Nephron progenitor cell (in vitro differentiated cells): ENCODE results near the gene SLC5A9.

Experiments
- DNase-seq: peaks from one replicate; pipeline ENCODE4 v3.0.0; 2021
- H3K27ac Mint-ChIP-seq: 2 replicates; pipeline ENCODE4 v1.8.0; 2021; ENCODE audit warnings: mild to moderate bottlenecking, moderate library complexity, mixed read lengths
- H3K27me3 Mint-ChIP-seq: 2 replicates; pipeline ENCODE4 v1.8.0; 2021; ENCODE audit warnings: mild to moderate bottlenecking, low read depth, mixed read lengths; ENCODE audit not compliant: poor library complexity
- H3K36me3 Mint-ChIP-seq: 2 replicates; pipeline ENCODE4 v1.8.0; 2021; ENCODE audit warnings: low read depth, mixed read lengths
- H3K4me1 Mint-ChIP-seq: 2 replicates; pipeline ENCODE4 v1.8.0; 2021; ENCODE audit warnings: mixed read lengths
- H3K4me3 Mint-ChIP-seq: 2 replicates; pipeline ENCODE4 v1.8.0; 2021; ENCODE audit warnings: mild to moderate bottlenecking, moderate library complexity, mixed read lengths
- H3K9me3 Mint-ChIP-seq: 2 replicates; pipeline ENCODE4 v1.8.0; 2021; ENCODE audit warnings: mild to moderate bottlenecking, moderate library complexity, mixed read lengths
- TF ChIP-seq, protein P1 (sequence below): fragments of 200-600 bp; sonication (generic); IDR thresholded peaks from 2 replicates; pipeline ENCODE4 v1.5.0; 2021; ENCODE audit warnings: antibody characterized with exemption

Gene SLC5A9

DNA sequence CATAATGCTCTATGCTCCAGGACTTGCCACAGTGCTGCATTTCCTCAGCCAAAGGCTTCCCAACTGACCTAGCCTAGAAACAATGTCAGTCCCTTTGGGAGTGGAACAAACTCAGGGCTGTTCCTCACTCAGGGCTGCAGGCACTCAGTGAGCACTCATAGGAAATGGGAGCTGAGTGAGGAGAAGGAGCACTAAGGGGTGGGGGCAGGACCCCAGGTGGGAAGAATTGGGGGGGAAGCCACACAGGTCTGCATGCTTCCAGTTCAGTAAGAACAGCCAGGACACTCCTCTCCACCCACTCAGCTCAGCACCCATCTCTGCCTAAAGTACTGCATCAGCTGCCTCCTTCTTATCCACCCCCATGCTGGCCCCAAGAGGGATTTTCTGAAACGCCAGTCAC, 7.3 kb upstream of the SLC5A9 start:
- Mint-ChIP-seq H3K4me1 (peaks cover 9% of the 10 kb centered on the region), H3K4me3 (no peak overlapping the region), H3K27ac (no peak overlapping the region), H3K27me3 (peaks cover 5% of the 10 kb centered on the region), H3K36me3 (no peaks in the 10 kb centered on the region), H3K9me3 (no peaks in the 10 kb centered on the region)
- TF ChIP-seq, protein P1, sequence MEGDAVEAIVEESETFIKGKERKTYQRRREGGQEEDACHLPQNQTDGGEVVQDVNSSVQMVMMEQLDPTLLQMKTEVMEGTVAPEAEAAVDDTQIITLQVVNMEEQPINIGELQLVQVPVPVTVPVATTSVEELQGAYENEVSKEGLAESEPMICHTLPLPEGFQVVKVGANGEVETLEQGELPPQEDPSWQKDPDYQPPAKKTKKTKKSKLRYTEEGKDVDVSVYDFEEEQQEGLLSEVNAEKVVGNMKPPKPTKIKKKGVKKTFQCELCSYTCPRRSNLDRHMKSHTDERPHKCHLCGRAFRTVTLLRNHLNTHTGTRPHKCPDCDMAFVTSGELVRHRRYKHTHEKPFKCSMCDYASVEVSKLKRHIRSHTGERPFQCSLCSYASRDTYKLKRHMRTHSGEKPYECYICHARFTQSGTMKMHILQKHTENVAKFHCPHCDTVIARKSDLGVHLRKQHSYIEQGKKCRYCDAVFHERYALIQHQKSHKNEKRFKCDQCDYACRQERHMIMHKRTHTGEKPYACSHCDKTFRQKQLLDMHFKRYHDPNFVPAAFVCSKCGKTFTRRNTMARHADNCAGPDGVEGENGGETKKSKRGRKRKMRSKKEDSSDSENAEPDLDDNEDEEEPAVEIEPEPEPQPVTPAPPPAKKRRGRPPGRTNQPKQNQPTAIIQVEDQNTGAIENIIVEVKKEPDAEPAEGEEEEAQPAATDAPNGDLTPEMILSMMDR, result no peak
- DNase-seq, result no peak

DNA sequence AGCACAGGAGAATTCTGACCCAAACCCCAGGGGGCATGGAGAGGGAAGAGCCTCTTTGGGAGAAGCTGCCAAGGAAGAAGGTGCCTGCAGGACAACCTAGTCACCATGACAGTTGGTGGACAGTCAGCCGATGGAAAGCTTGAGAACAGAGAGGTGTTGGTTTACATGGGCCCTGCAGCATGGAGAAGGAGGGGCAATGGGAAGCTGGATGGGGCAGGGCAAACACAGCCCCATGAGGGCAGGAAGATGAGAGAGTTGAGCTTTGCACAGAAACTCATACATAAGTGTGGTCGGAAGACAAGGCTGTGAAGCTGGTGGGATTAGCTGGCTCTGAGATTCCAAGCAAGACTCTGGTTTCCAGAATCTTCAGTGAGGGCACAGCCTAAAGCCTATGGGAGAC, 6.6 kb upstream of the SLC5A9 start:
- Mint-ChIP-seq H3K9me3 (no peaks in the 10 kb centered on the region), H3K4me1 (peaks cover 7% of the 10 kb centered on the region)

DNA sequence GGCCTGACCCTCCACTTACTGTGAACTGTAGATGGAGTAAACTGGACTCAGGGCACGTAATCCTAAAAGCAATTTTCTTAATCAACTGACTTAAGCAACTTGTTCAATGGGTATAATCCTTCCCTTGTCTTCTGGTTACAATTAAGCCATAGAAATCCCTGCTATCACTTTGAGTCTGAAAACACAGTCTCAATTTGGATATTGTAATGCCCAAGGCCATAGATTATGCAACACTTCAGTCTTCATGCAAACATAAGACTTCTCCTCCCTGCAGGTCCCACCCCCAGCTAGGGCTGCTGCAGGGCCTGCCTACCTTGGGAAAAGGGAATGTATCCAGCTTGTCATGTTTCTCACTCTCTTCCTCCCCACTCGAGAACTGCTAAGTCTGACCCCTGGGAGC, 6.2 kb upstream of the SLC5A9 start:
- no peak overlapping the region for H3K4me3 Mint-ChIP-seq
- no peak for DNase-seq
- H3K27me3 Mint-ChIP-seq, result peaks cover 5% of the 10 kb centered on the region
- H3K9me3 Mint-ChIP-seq, result no peaks in the 10 kb centered on the region
- no peak overlapping the region for H3K27ac Mint-ChIP-seq
- TF ChIP-seq, protein P1, result no peak
- H3K4me1 Mint-ChIP-seq, result peaks cover 7% of the 10 kb centered on the region
- no peaks in the 10 kb centered on the region for H3K36me3 Mint-ChIP-seq

More for the DNA sequence above, 6.6 kb upstream of the SLC5A9 start:
- no peak for DNase-seq
- TF ChIP-seq, protein P1, result no peak
- no peak overlapping the region for H3K27ac Mint-ChIP-seq
- H3K36me3 Mint-ChIP-seq, result no peaks in the 10 kb centered on the region
- no peak overlapping the region for H3K4me3 Mint-ChIP-seq
- H3K27me3 Mint-ChIP-seq, result peaks cover 5% of the 10 kb centered on the region

DNA sequence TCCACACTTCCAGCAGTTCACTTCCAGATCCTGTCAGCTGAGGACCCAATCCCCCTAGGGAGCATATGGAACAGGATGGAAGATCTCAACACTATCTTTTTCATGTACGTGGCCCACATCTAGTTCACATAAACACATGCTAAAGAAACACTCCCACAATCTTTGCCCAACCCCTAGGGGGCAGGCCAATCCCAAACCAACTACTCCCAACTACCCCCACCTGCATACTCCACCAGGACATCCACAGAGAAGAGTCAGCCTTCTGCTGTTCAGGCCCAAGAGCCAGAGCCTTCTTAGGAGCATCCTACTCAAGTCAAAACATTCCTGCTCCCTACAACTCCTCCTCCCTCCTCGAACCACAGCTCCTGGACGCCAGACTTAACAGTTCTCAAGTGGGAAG, 5.6 kb upstream of the SLC5A9 start:
- H3K9me3 Mint-ChIP-seq, result no peaks in the 10 kb centered on the region
- peaks cover 5% of the 10 kb centered on the region for H3K27me3 Mint-ChIP-seq
- TF ChIP-seq, protein P1, result no peak
- H3K4me3 Mint-ChIP-seq, result no peak overlapping the region
- H3K27ac Mint-ChIP-seq, result no peak overlapping the region
- H3K36me3 Mint-ChIP-seq, result no peaks in the 10 kb centered on the region
- no peak for DNase-seq
- peaks cover 7% of the 10 kb centered on the region for H3K4me1 Mint-ChIP-seq

DNA sequence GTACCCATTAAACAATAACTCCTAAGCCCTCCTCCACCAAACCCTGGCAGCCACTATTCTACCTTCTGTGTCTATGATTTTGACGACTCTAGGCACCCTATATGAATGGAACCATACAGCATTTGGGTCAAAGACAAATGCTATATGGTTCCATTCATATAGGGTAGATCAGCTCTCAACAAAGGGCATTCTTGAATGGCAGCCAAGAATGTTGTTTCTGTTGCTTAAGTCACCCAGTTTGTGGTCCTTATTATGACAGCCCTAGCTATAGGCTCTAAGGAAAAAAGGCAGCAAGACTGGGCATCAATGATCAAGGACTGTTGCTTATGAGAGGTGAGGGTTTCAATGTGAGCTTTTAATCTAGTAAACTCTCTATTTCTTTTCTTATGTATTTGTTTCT, 4.7 kb upstream of the SLC5A9 start:
- H3K36me3 Mint-ChIP-seq, result no peaks in the 10 kb centered on the region
- no peak for DNase-seq

GRCh38 chr1:48219803-48220202, 2.7 kb upstream of the SLC5A9 start:
- H3K9me3 Mint-ChIP-seq, result no peaks in the 10 kb centered on the region
- TF ChIP-seq, protein P1, result no peak
- H3K27me3 Mint-ChIP-seq, result peaks cover 8% of the 10 kb centered on the region
- H3K4me3 Mint-ChIP-seq, result no peak overlapping the region
- H3K27ac Mint-ChIP-seq, result no peak overlapping the region
- DNase-seq, result no peak
- H3K36me3 Mint-ChIP-seq, result no peaks in the 10 kb centered on the region
- peaks cover 7% of the 10 kb centered on the region for H3K4me1 Mint-ChIP-seq

More for the DNA sequence above, 4.7 kb upstream of the SLC5A9 start:
- H3K4me1 Mint-ChIP-seq, result peaks cover 7% of the 10 kb centered on the region
- H3K27ac Mint-ChIP-seq, result no peak overlapping the region
- H3K27me3 Mint-ChIP-seq, result peaks cover 5% of the 10 kb centered on the region
- no peak overlapping the region for H3K4me3 Mint-ChIP-seq
- TF ChIP-seq, protein P1, result no peak
- H3K9me3 Mint-ChIP-seq, result no peaks in the 10 kb centered on the region
